ENCODE data around the gene UBB.
"Not testable (repeated sequence)": the region's sequence is repeated elsewhere in the genome, so short reads cannot be mapped to it uniquely, and the experiment has no call there.

DNA sequence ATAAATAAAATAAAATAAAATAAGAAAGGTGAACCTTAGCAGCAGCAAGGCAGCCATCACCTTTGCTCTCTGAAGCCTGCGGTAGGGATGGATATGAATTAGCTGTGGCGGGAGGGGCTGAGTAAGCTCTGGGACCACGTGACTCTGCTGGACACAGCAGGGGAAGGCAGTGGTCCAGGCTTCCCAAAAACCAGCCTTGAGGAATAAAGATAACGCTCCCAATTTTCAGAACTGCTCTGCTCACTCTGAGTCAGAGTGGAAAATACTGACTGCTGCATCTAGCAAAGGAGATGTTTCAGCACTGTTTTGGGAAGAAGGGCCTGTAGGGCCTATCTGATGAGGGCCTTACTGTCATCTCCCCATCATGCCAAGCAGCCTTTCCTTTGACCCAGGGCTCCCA is 15.0 kb downstream of the UBB start:
- TF ChIP-seq, protein P1, sequence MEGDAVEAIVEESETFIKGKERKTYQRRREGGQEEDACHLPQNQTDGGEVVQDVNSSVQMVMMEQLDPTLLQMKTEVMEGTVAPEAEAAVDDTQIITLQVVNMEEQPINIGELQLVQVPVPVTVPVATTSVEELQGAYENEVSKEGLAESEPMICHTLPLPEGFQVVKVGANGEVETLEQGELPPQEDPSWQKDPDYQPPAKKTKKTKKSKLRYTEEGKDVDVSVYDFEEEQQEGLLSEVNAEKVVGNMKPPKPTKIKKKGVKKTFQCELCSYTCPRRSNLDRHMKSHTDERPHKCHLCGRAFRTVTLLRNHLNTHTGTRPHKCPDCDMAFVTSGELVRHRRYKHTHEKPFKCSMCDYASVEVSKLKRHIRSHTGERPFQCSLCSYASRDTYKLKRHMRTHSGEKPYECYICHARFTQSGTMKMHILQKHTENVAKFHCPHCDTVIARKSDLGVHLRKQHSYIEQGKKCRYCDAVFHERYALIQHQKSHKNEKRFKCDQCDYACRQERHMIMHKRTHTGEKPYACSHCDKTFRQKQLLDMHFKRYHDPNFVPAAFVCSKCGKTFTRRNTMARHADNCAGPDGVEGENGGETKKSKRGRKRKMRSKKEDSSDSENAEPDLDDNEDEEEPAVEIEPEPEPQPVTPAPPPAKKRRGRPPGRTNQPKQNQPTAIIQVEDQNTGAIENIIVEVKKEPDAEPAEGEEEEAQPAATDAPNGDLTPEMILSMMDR (conservative IDR thresholded peaks at IDR 0.05; ENCODE audit: low read depth, low read length) = not testable (repeated sequence)
- TF ChIP-seq EZH2 (IDR thresholded peaks at IDR 0.05; ENCODE audit: low read length, unreplicated experiment); EZH2phosphoT487 (IDR thresholded peaks at IDR 0.05; ENCODE audit: borderline replicate concordance, low read length): not testable (repeated sequence)
